Epithelial cell of alveolus of lung (primary cell): Measurements from ENCODE around the gene RPS27A. TPM values are rescaled to one million over a fixed set of nuclear protein-coding genes. Genes with fewer than 3 reads are reported as not detected.

ENCODE experiments used
- total RNA-seq: library from RNA; depleted of rRNA; stranded (reverse); fragments of >200 nt; gene quantifications from 2 replicates; pipeline ENCODE4 v1.2.1, GENCODE V29; 2015

The RPS27A gene
- total RNA-seq = 2,062 and 2,240 TPM in 2 replicates

DNA sequence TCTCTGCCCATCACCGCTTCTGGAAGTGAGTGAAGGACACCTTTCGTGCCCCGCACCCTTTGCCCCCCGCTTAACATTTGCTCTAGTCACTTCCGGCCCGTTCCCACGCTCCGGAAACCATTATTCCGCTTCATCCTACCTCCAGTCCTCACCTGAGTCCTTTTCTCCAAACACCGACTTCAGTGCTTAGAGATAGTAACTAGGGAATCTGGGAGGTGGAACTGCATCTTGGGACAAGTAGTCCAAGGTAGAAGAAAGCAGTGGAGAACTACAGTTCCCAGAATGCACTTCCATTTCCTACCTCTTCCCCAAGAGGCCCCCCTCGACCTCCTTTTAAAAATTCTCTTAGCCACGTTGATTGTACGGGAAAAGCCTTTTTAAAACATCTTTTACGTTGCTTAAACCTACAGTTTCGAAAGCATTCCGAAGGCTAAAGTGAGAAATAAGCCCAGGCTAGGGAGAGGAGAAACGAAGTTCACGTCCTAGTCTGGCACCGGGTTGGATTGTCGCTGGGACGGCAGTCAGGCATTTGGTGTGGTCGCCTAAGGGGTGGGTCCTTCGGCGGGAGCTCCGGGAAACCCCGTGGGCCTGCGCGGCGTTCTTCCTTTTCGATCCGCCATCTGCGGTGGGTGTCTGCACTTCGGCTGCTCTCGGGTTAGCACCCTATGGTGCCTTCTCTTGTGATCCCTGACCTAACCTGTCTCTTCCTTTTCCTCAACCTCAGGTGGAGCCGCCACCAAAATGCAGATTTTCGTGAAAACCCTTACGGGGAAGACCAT lies at the start of gene RPS27A, which contains the start of gene CLHC1:
TSS of gene RPS27A (plus strand) at position 605 of the 779 bp plus-strand sequence. CDS start at position 742, 137 bp downstream.
TSS of gene CLHC1 (minus strand) at position 210 of the 779 bp plus-strand sequence. CDS start 9,882 bp downstream, outside the sequence.

GRCh38 chr2:55268907-55269644 lies 36.6 kb downstream of the RPS27A start, which contains the start of gene MTIF2:
MTIF2 (minus strand) TSS chr2:55269231; CDS start chr2:55263858, 5,373 bp downstream.

Other genes with a start within 250 kb of the RPS27A start
- gene RTN4, start 182.2 kb upstream of the RPS27A start, total RNA-seq = 356 and 458 TPM in 2 replicates
- gene CLHC1, start 395 bp upstream of the RPS27A start, total RNA-seq = 2.8 and 10.6 TPM in 2 replicates
- gene MTIF2, start 36.5 kb downstream of the RPS27A start, total RNA-seq = 21.6 and 23.2 TPM in 2 replicates
- gene CCDC88A, start 187.2 kb downstream of the RPS27A start, total RNA-seq = 25.2 and 37.0 TPM in 2 replicates